ENCODE measurements around the gene REPS1. TPM values are rescaled to one million over a fixed set of nuclear protein-coding genes. Genes with fewer than 3 reads are reported as not detected.

REPS1 gene
- total RNA-seq, 1 donor from 2014 or later: 32.2 TPM

DNA sequence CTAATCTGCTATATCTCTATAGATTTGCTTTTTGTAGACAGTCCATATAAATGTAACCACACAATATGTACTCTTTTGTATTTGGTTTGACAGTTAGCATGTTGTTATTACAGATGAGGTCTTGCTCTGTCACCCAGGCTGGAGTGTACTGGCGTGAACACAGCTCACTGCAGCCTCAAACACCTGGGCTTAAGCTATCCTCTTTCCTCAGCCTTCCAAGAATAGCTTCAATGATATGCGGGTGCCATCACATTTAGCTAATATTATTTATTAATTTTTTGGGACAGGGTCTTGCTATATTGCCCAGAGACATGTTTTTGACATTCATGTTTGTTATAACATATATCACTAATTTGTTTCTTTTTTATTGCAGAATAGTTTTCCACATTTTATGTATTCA, 10.8 kb downstream of the REPS1 start:
- no peak overlapping the region for H3K27ac Mint-ChIP-seq (ENCODE audit: unreplicated experiment)
- H3K27me3 Mint-ChIP-seq (ENCODE audit: unreplicated experiment): no peaks in the 10 kb centered on the region

DNA sequence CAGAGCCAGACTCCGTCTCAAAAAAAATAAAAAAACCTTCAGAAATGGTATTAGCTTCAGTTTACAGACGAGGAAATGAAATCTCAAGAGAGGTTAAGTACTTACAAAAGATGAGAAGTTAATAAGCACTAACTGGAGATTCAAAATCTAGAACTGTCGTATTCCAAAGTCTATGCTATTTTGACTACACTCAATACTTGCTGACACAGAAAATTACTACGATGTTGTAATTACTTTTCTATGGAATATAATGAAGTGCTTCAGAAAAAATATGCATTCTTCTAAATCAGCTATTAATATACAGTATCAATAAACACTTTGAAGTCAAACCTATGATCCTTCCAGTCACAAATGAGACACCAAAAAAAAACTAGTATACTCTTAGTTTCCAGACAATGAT, 12.2 kb downstream of the REPS1 start:
- no peak overlapping the region for H3K4me3 Mint-ChIP-seq (ENCODE audit: unreplicated experiment)
- H3K36me3 Mint-ChIP-seq (ENCODE audit: unreplicated experiment): no peaks in the 10 kb centered on the region
- H3K4me1 Mint-ChIP-seq (ENCODE audit: unreplicated experiment): peaks cover 54% of the 10 kb centered on the region
- H3K27me3 Mint-ChIP-seq (ENCODE audit: unreplicated experiment): no peaks in the 10 kb centered on the region
- TF ChIP-seq, protein P1, sequence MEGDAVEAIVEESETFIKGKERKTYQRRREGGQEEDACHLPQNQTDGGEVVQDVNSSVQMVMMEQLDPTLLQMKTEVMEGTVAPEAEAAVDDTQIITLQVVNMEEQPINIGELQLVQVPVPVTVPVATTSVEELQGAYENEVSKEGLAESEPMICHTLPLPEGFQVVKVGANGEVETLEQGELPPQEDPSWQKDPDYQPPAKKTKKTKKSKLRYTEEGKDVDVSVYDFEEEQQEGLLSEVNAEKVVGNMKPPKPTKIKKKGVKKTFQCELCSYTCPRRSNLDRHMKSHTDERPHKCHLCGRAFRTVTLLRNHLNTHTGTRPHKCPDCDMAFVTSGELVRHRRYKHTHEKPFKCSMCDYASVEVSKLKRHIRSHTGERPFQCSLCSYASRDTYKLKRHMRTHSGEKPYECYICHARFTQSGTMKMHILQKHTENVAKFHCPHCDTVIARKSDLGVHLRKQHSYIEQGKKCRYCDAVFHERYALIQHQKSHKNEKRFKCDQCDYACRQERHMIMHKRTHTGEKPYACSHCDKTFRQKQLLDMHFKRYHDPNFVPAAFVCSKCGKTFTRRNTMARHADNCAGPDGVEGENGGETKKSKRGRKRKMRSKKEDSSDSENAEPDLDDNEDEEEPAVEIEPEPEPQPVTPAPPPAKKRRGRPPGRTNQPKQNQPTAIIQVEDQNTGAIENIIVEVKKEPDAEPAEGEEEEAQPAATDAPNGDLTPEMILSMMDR (IDR thresholded peaks at IDR 0.05): no peak
- no peak overlapping the region for H3K27ac Mint-ChIP-seq (ENCODE audit: unreplicated experiment)
- H3K9me3 Mint-ChIP-seq (ENCODE audit: unreplicated experiment): no peaks in the 10 kb centered on the region
- no peak for DNase-seq (ENCODE audit: extremely low spot score, unreplicated experiment)

More for the DNA sequence above, 10.8 kb downstream of the REPS1 start:
- Mint-ChIP-seq H3K4me1 (ENCODE audit: unreplicated experiment) (peaks cover 44% of the 10 kb centered on the region), H3K9me3 (ENCODE audit: unreplicated experiment) (no peaks in the 10 kb centered on the region), H3K36me3 (ENCODE audit: unreplicated experiment) (peaks cover 2% of the 10 kb centered on the region), H3K4me3 (ENCODE audit: unreplicated experiment) (no peak overlapping the region)
- TF ChIP-seq, protein P1 (IDR thresholded peaks at IDR 0.05): no peak
- DNase-seq (ENCODE audit: extremely low spot score, unreplicated experiment): no peak

DNA sequence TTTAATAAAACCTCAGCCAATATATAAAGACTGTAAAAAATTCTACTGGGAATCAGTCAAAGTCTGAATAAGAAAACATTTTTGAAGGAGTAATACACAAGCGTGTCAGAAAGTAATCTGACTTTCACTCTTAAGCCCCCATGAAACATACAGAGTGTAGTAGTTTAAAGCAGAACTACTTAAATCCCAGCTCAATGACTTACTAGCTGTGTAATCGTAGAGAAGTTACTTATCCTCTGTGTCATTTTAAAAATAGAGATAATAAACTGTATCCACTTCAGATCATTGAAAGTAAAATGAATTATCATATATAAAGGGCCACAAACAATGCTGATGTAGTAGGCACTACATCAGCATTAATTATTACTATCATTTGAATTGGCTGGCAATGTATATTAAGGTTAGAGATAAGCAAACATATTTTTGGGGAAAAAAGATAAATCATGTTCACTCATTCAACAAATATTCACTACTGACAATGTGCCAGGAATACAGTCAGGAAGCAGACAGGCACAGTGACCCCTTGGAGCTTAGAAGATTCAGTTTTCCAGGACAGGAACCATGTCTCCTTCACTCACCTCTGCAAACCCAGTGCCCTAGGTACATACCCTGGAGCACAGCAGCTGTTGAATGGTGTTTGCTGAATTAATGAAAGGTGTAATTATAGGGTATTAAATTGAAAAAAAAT, 14.4 kb downstream of the REPS1 start:
- H3K27ac Mint-ChIP-seq (ENCODE audit: unreplicated experiment): peak overlapping the region; percentile 70

DNA sequence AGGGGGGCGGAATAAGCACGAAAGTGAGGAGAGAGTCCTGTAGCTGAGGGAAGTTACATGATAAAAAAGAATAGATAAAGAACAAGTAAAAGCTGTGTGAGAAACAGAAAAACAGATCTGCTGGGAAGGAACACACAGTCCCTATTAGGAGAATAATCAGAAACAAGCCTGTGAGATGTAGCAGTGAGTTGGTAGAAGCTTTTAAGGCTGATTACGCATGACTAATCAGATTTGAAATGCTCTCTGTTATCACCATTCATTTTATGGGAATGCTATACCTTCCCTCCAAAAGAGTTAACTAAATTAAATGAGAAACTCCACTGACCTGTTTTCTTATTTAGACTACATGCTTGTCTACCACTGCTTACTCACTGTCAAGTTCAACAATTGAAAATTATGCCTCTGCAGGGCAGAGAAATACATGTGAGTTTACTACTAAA, 15.8 kb downstream of the REPS1 start:
- Mint-ChIP-seq H3K27me3 (ENCODE audit: unreplicated experiment) (no peaks in the 10 kb centered on the region), H3K27ac (ENCODE audit: unreplicated experiment) (no peak overlapping the region), H3K4me1 (ENCODE audit: unreplicated experiment) (peaks cover 53% of the 10 kb centered on the region), H3K4me3 (ENCODE audit: unreplicated experiment) (no peak overlapping the region), H3K9me3 (ENCODE audit: unreplicated experiment) (no peaks in the 10 kb centered on the region), H3K36me3 (ENCODE audit: unreplicated experiment) (no peaks in the 10 kb centered on the region)
- no peak for DNase-seq (ENCODE audit: extremely low spot score, unreplicated experiment)
- TF ChIP-seq, protein P1 (IDR thresholded peaks at IDR 0.05): no peak

More for the DNA sequence above, 14.4 kb downstream of the REPS1 start:
- H3K36me3 Mint-ChIP-seq (ENCODE audit: unreplicated experiment): no peaks in the 10 kb centered on the region
- H3K9me3 Mint-ChIP-seq (ENCODE audit: unreplicated experiment): no peaks in the 10 kb centered on the region
- peaks cover 51% of the 10 kb centered on the region for H3K4me1 Mint-ChIP-seq (ENCODE audit: unreplicated experiment)
- TF ChIP-seq, protein P1 (IDR thresholded peaks at IDR 0.05): no peak
- no peak for DNase-seq (ENCODE audit: extremely low spot score, unreplicated experiment)
- H3K4me3 Mint-ChIP-seq (ENCODE audit: unreplicated experiment): no peak overlapping the region
- no peaks in the 10 kb centered on the region for H3K27me3 Mint-ChIP-seq (ENCODE audit: unreplicated experiment)

DNA sequence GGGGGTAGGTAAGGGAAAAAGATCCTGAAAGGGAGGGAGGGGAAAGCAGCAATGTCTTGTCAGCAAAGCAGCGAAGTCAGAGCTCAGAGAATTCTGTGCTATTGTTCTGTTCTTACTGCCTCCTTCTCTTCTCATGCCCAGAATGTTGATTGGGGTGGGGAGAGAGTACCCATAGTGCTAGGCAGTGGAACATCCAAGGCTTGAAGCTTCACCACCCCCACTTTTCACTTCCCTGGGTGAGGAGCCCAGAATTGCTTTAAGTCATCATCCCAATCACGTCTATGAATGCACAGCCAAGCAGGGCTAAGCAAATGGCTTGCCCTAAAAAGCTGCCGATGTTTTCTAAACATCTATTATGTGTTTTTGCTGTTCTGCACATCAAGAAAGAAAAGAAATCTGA, 16.5 kb downstream of the REPS1 start:
- no peaks in the 10 kb centered on the region for H3K36me3 Mint-ChIP-seq (ENCODE audit: unreplicated experiment)
- H3K4me1 Mint-ChIP-seq (ENCODE audit: unreplicated experiment): peaks cover 49% of the 10 kb centered on the region
- TF ChIP-seq, protein P1 (IDR thresholded peaks at IDR 0.05): no peak
- no peaks in the 10 kb centered on the region for H3K9me3 Mint-ChIP-seq (ENCODE audit: unreplicated experiment)
- no peak overlapping the region for H3K27ac Mint-ChIP-seq (ENCODE audit: unreplicated experiment)
- DNase-seq (ENCODE audit: extremely low spot score, unreplicated experiment): no peak
- no peak overlapping the region for H3K4me3 Mint-ChIP-seq (ENCODE audit: unreplicated experiment)
- H3K27me3 Mint-ChIP-seq (ENCODE audit: unreplicated experiment): no peaks in the 10 kb centered on the region

All from osteocyte (in vitro differentiated cells).